ENCODE measurements around the gene DNAJB13.

DNA sequence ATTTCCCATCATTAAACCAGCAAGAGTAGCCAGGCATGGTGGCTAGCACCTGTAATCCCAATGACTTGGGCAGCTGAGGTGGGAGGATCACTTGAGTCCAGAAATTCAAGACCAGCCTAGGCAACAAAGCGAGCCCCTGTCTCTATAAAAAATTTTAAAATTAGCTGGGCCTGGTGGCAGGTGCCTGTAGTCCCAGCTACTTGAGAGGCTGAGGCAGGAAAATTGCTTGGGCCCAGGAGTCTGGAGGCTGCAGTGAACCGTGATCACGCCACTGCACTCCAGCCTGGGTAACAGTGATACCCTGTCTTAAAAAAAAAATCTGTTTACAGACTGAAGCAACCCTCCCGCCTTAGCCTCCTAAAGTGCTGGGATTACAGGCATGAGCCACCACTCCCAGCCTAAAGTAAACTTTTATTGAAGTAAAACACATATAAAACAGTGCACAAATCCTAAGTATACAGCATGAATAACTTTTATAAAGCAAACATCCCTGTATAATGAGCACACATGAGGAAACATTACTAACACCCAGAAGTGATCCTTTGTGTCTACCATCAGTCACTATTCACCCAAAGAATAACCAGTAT is 45.4 kb downstream of the DNAJB13 start:
- TF ChIP-seq, protein P1, sequence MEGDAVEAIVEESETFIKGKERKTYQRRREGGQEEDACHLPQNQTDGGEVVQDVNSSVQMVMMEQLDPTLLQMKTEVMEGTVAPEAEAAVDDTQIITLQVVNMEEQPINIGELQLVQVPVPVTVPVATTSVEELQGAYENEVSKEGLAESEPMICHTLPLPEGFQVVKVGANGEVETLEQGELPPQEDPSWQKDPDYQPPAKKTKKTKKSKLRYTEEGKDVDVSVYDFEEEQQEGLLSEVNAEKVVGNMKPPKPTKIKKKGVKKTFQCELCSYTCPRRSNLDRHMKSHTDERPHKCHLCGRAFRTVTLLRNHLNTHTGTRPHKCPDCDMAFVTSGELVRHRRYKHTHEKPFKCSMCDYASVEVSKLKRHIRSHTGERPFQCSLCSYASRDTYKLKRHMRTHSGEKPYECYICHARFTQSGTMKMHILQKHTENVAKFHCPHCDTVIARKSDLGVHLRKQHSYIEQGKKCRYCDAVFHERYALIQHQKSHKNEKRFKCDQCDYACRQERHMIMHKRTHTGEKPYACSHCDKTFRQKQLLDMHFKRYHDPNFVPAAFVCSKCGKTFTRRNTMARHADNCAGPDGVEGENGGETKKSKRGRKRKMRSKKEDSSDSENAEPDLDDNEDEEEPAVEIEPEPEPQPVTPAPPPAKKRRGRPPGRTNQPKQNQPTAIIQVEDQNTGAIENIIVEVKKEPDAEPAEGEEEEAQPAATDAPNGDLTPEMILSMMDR (IDR thresholded peaks at IDR 0.05), result no peak
- no peak for TF ChIP-seq ZFX (IDR thresholded peaks at IDR 0.05; ENCODE audit: borderline replicate concordance)
